Heart left ventricle (tissue), 16 donors: ENCODE measurements around the gene INTS13. TPM values are rescaled to one million over a fixed set of nuclear protein-coding genes. Genes with fewer than 3 reads are reported as not detected.
A peak's percentile ranks its signal among the peaks of the same experiment; 100 is the strongest.

Experiments
- ATAC-seq, 4 donors: fragments of 200-7000 bp; cut with Tn5 transposase; one replicate each; pipeline ENCODE4 v1.9.1; 2020 to 2022; ENCODE audit warnings: moderate library complexity in 4 of 4, mild to moderate bottlenecking in 3 of 4, moderate number of reproducible peaks in 1 of 4
- DNase-seq, 5 donors: peaks; one replicate each; pipeline ENCODE4 v3.0.0-alpha.2; 2020
- H3K27ac ChIP-seq, 12 donors: fragments of 200-600 bp; sonication (generic) in 4 of 12; one replicate each; pipeline versions ENCODE4 v1.5.0 to v1.8.0; 2016 to 2022; ENCODE audit warnings: mild to moderate bottlenecking in 2 of 12
- H3K27me3 ChIP-seq, 9 donors: fragments of 200-600 bp; sonication (generic) in 2 of 9; one replicate each; pipeline versions ENCODE4 v1.5.1 to v1.8.0; 2016 to 2022; ENCODE audit warnings: mild to moderate bottlenecking in 3 of 9
- H3K36me3 ChIP-seq, 9 donors: fragments of 200-600 bp; sonication (generic) in 2 of 9; one replicate each; pipeline versions ENCODE4 v1.5.0 to v1.8.0; 2018 to 2022; ENCODE audit warnings: mild to moderate bottlenecking in 2 of 9
- H3K4me1 ChIP-seq, 12 donors: fragments of 200-600 bp; sonication (generic) in 4 of 12; one replicate each; pipeline versions ENCODE4 v1.5.0 to v1.8.0; 2016 to 2022; ENCODE audit warnings: mild to moderate bottlenecking in 3 of 12
- H3K4me3 ChIP-seq, 12 donors: fragments of 200-600 bp; sonication (generic) in 4 of 12; one replicate each; pipeline versions ENCODE4 v1.5.0 to v1.8.0; 2017 to 2022; ENCODE audit warnings: mild to moderate bottlenecking in 9 of 12, moderate library complexity in 4 of 12
- H3K9me3 ChIP-seq, 12 donors: fragments of 200-600 bp; sonication (generic) in 4 of 12; one replicate each; pipeline versions ENCODE4 v1.5.0 to v1.8.0; 2016 to 2022; ENCODE audit warnings: mild to moderate bottlenecking in 1 of 12
- CTCF ChIP-seq, 12 donors: fragments of 200-600 bp; sonication (generic) in 4 of 12; IDR thresholded peaks; one replicate each; pipeline versions ENCODE4 v1.5.0 to v1.8.0; 2018 to 2022; ENCODE audit warnings: antibody characterized with exemption in 12 of 12, mild to moderate bottlenecking in 5 of 12
- POLR2A ChIP-seq, 2 donors: fragments of 450-650 bp; IDR thresholded peaks; one replicate each; pipeline ENCODE4 v1.6.1; 2017; ENCODE audit warnings: antibody characterized with exemption in 2 of 2, mild to moderate bottlenecking in 2 of 2, moderate library complexity in 2 of 2
- WGBS, 4 donors: extraction: QIAGEN DNeasy Blood & Tissue Kit in 2 of 4; methylation state at CpG; one replicate each; pipeline versions ENCODE4 v1.1.5 to v1.1.7; 2013 to 2018; 5-methylcytosine and 5-hydroxymethylcytosine counted together
- intact Hi-C, 10 donors: fragments of 100-400 bp; cut with DNase I; formaldehyde crosslinking; loops; one replicate each; pipeline versions ENCODE4 v1.11.1 to v1.14.2; 2022
- polyA plus RNA-seq, 2 donors: library from polyadenylated mRNA; stranded (reverse); fragments of 200-250 nt; gene quantifications; one replicate each; pipeline ENCODE4 v1.2.3, GENCODE V29; 2013
- total RNA-seq, 9 donors: library from RNA; depleted of rRNA in 2 of 9; stranded (reverse); fragments of >200 nt in 2 of 9; fragmentation: NEBNext Ultra II Directional in 3 of 9; extraction: Animal tissue kit (Norgen Biotek cat#: 25700) in 3 of 9; gene quantifications; one replicate each; pipeline versions ENCODE4 v1.1.0 to v1.2.4, GENCODE V29; 2016 to 2023
- donor health status: ischemic (EF 13 %, LVEDD 7.1; RV severe dilation, severe dysfunction).
- donor health status: healthy with polysubstance abuse.
- donor health status: DM: no; HTN: yes; CAD: no.
- donor health status: DM: no; HTN: no; CAD: no.
- donor health status: ischemic (EF 25% LVEDD 6.9; RV normal size, moderate dysfunction).
- donor health status: ischemic (EF 25% LVEDD 5.7; RV mildly dilated, moderate dysfunction).
- donor health status: healthy.
- donor health status: DM: yes; HTN: yes; CAD: no.
- donor health status: ischemic (EF 35%, LVEDD 5.7; RV mildly dilated, moderate dysfunction).
- donor health status: nonischemic (EF 11% LVEDD 7.7; RV severe dilation, severe dysfunction).
- donor health status: DM: yes; HTN: yes; CAD: no.
- donor health status: PGD.
- donor health status: ischemic (EF 29% LVEDD 5.4; RV normal size, mild dysfunction).
- donor health status: nonischemic (EF 23%, LVEDD 6.1; RV moderate dilation, normal function).

The INTS13 gene
- total and polyA plus RNA-seq, 11 donors: 14.1 to 24.8 (median 19.2) TPM

- intact Hi-C loops: no loop called here
- ATAC-seq: no peak
- no peak overlapping the region for H3K4me3 ChIP-seq
Measured at GRCh38 chr12:26890784-26891183, 47.0 kb downstream of the INTS13 start.

GRCh38 chr12:26884765-26885576, 52.8 kb downstream of the INTS13 start:
- H3K4me1 ChIP-seq: peaks cover 0 to 8% (median 3%) of the 10 kb centered on the region in 12 donors
- no peaks in the 10 kb centered on the region for H3K9me3 ChIP-seq
- 12 to 16% (median 14%) methylated on average over 15 to 16 of the region's 16 CpGs for WGBS, 4 donors
- DNase-seq: peak; percentile 80 to 82 (median 80)
- peak; percentile 80 to 96 (median 94) for ATAC-seq
- no peak overlapping the region for H3K27ac ChIP-seq
- H3K4me3 ChIP-seq: peak overlapping the region in 1 of 12 donors; percentile 18
- no peaks in the 10 kb centered on the region for H3K27me3 ChIP-seq
- intact Hi-C loops: loop anchor here in 8 of 10 donors (1.0 to 10.0 kb wide), 5 partner anchors 31 to 50 kb away; partner anchors contain the start of gene ITPR2 (in 1 of the 8)
- no peaks in the 10 kb centered on the region for H3K36me3 ChIP-seq
- peak; percentile 90 to 97 (median 95) for TF ChIP-seq CTCF (IDR thresholded peaks at IDR 0.05)
- no peak for TF ChIP-seq POLR2A (IDR thresholded peaks at IDR 0.05)

More at GRCh38 chr12:26890784-26891183, 47.0 kb downstream of the INTS13 start:
- no peak for DNase-seq
- Histone ChIP-seq H3K36me3 (no peaks in the 10 kb centered on the region), H3K27ac (no peak overlapping the region), H3K27me3 (no peaks in the 10 kb centered on the region), H3K4me1 (no peaks in the 10 kb centered on the region), H3K9me3 (no peaks in the 10 kb centered on the region)
- TF ChIP-seq POLR2A (IDR thresholded peaks at IDR 0.05) (no peak), CTCF (IDR thresholded peaks at IDR 0.05) (no peak)
- WGBS, 4 donors: 68 to 79% (median 73%) methylated on average over 5 of the region's 5 CpGs

GRCh38 chr12:26880625-26881024, 57.2 kb downstream of the INTS13 start:
- TF ChIP-seq POLR2A (IDR thresholded peaks at IDR 0.05) (no peak), CTCF (IDR thresholded peaks at IDR 0.05) (no peak)
- H3K4me1 ChIP-seq: peaks cover 6 to 27% (median 17%) of the 10 kb centered on the region in 12 donors
- ATAC-seq (no peak), DNase-seq (no peak)
- intact Hi-C loops: loop anchor here in 1 of 10 donors (10.0 kb wide), 1 partner anchor 46 kb away; the partner anchor contains the start of gene ITPR2
- WGBS, 4 donors: 68 to 96% (median 86%) methylated on average over 2 of the region's 2 CpGs
- H3K9me3 ChIP-seq: no peaks in the 10 kb centered on the region
- H3K27me3 ChIP-seq: no peaks in the 10 kb centered on the region
- no peaks in the 10 kb centered on the region for H3K36me3 ChIP-seq
- no peak overlapping the region for H3K4me3 ChIP-seq
- H3K27ac ChIP-seq: no peak overlapping the region

- H3K27ac ChIP-seq: peak overlapping the region in 10 of 12 donors; percentile 43 to 76 (median 63)
- intact Hi-C loops: no loop called here
- H3K4me1 ChIP-seq: peaks cover 6 to 35% (median 18%) of the 10 kb centered on the region in 12 donors
- H3K36me3 ChIP-seq: no peaks in the 10 kb centered on the region
- 10 to 21% (median 13%) methylated on average over 5 to 6 of the region's 6 CpGs for WGBS, 4 donors
- H3K9me3 ChIP-seq: no peaks in the 10 kb centered on the region
- no peak for TF ChIP-seq POLR2A (IDR thresholded peaks at IDR 0.05)
- no peak for TF ChIP-seq CTCF (IDR thresholded peaks at IDR 0.05)
- ATAC-seq (peak; percentile 92 to 96 (median 94)), DNase-seq (peak; percentile 80 to 87 (median 86))
- H3K4me3 ChIP-seq: no peak overlapping the region
- H3K27me3 ChIP-seq: no peaks in the 10 kb centered on the region
Measured at GRCh38 chr12:26878661-26879119, 59.1 kb downstream of the INTS13 start.
